Motor neuron (in vitro differentiated cells): ENCODE data around the gene HSPD1. TPM values are rescaled to one million over a fixed set of nuclear protein-coding genes. Genes with fewer than 3 reads are reported as not detected.
"Not testable (repeated sequence)": the region's sequence is repeated elsewhere in the genome, so short reads cannot be mapped to it uniquely, and the experiment has no call there.

Experiments used
- ATAC-seq, 8 experiments: fragments of 200-7000 bp; cut with Tn5 transposase; replicated peaks in 6 of 8; 2 replicates each; pipeline ENCODE4 v1.8.0; 2021; ENCODE audit warnings: mild to moderate bottlenecking in 8 of 8, moderate library complexity in 8 of 8
- H3K27ac ChIP-seq, 2 donors: fragments of 250-450 bp; sonication (Bioruptor Pico); 2 replicates each; pipeline ENCODE4 v1.9.0; 2021; ENCODE audit warnings: antibody characterized with exemption in 2 of 2, mild to moderate bottlenecking in 2 of 2, moderate library complexity in 1 of 2
- H3K4me1 ChIP-seq, 2 donors: fragments of 250-450 bp; sonication (Bioruptor Pico); replicated peaks in 1 of 2; 2 replicates each; pipeline ENCODE4 v1.6.1; 2021; ENCODE audit warnings: antibody characterized with exemption in 2 of 2, mild to moderate bottlenecking in 2 of 2, moderate library complexity in 1 of 2
- H3K4me3 ChIP-seq, 5 donors: fragments of 250-450 bp; sonication (Bioruptor Pico); 2 replicates each; pipeline ENCODE4 v1.9.0; 2021; ENCODE audit warnings: antibody characterized with exemption in 5 of 5, mild to moderate bottlenecking in 5 of 5, moderate library complexity in 4 of 5
- WGBS, 10 experiments: fragments of 450-650 bp; shearing (Covaris generic); methylation state at CpG; one replicate each; pipeline ENCODE4 v1.0.0; 2022; 5-methylcytosine and 5-hydroxymethylcytosine counted together
- in situ Hi-C, 9 experiments: fragments of 400-800 bp; cut with MboI; loops; one replicate each; pipeline ENCODE4 v1.15.0; 2021; ENCODE audit warnings: low sequenced_read_pairs in 9 of 9, low pct_unique_long_range_greater_than_20kb in 2 of 9; ENCODE audit not compliant: unreplicated experiment in 9 of 9
- total RNA-seq, 8 experiments: library from RNA; unstranded; fragments of 300-600 nt; gene quantifications; 2 replicates each; pipeline versions ENCODE4 v1.2.3 to v1.2.4, GENCODE V29; 2022

Gene HSPD1
- total RNA-seq, 8 experiments from 2014 or later = 268 to 960 (median 288) TPM

DNA sequence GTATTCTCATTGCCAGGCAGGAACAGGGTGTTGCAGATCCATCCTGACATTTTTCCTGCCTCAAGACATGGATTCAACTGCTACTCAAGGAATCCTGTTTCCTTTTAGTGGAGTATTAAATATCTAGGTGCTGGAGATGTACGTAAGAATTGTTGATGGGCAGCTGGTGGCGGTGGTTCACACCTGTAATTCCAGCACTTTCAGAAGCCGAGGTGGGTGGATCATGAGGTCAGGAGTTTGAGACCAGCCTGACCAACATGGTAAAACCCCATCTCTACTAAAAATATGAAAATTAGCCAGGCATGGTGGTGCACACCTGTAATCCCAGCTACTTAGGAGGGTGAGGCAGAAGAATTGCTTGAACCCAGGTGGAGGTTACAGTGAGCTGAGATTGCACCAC lies 15.4 kb downstream of the HSPD1 start:
- in situ Hi-C loops, H3K4me3 ChIP-seq, H3K4me1 ChIP-seq, ATAC-seq, H3K27ac ChIP-seq: not testable (repeated sequence)
- WGBS, 10 experiments = 80 to 100% (median 100%) methylated on average over 1 to 2 of the region's 3 CpGs; no CpG with 5 or more reads in 4 of the 10 experiments

DNA sequence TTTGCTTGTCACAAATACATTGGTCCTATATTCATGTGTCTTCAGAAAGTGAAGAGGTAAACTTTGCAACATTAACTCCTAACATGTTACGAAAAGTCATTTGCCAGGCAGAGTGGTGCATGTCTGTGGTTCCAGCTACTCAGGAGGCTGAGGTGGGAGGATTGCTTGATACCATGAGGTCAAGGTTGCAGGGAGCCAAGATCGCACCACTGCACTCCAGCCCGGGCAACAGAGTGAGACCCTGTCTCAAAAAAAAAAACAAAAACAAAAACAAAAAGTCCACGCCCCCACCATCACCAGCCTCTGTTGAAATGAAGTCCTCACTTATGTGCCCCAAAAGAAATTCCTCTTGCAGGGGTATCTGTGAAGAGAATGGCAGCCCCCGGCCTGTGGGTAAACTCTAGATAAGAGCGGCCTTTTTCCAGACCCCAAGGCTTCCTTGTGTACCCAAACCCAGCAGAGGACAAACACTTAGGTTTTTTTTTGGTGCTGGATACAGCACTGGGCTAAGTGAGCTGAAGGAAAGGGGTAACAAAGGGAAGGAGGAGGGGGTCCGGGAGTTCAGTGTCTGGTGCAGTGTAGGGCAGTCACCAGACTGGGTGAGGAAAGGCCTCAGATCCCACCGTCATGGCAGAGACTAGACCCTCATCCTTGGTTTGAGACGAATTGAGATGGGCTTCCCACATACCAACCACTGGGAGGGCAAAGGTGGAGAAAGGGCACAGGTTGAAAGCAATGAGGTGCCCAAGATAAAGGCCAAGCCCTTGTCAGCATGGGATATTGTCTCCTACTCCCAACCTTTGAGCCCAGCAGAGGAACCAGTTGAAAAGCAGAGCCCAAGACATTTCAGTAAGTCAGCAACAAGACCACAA lies 19.2 kb downstream of the HSPD1 start:
- peak in 6 of 8 experiments; percentile 7 to 39 (median 19) for ATAC-seq
- no peak overlapping the region for H3K4me3 ChIP-seq
- in situ Hi-C loops = no loop called here
- no peaks in the 10 kb centered on the region for H3K4me1 ChIP-seq
- WGBS, 10 experiments = 79 to 100% (median 87%) methylated on average over 1 to 6 of the region's 9 CpGs; no CpG with 5 or more reads in 1 of the 10 experiments
- H3K27ac ChIP-seq = no peak overlapping the region

DNA sequence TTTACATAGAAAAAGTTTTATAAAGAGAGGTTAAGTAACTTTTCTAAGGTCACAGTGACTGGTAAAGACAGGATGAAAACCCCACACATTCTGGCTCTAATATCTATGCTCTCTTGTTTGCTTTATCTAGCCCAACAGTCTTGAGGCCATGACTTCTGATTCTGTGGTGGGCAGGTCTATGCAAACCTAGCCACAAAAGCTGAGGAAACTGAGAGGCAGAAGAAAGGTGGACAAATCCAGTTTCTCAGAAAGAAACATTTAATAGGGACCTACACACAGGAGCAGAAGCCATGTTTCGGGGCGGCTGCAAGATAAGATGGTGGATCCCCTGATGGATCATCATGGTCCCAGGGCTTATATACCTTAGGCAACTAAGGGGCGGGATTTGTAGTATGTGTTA lies 21.8 kb downstream of the HSPD1 start:
- Histone ChIP-seq H3K27ac (no peak overlapping the region), H3K4me1 (no peaks in the 10 kb centered on the region), H3K4me3 (no peak overlapping the region)
- 83 to 100% (median 100%) methylated on average over 1 to 3 of the region's 3 CpGs; no CpG with 5 or more reads in 3 of the 10 experiments for WGBS, 10 experiments
- in situ Hi-C loops = no loop called here
- ATAC-seq = no peak

DNA sequence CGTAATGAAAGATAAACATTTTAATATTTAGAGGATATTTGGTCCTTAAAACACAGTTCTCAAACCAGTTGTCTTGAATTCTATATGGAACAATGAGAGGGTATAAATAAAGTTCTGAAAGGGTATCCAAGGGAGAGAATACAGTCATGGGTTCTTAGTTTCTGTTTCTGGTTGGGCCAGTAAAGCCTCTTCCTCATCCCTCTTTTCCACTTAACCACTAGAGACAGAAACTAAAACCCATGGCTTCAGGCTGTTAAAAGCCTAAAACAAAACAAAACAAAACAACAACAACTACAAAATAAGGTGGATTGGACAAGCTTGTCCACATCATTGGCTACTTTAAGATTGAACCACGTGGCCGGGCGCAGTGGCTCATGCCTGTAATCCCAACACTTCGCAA lies 27.5 kb downstream of the HSPD1 start:
- H3K4me1 ChIP-seq = no peaks in the 10 kb centered on the region
- no peak overlapping the region for H3K4me3 ChIP-seq
- WGBS, 10 experiments = 89 to 100% (median 100%) methylated on average over 1 to 5 of the region's 5 CpGs; no CpG with 5 or more reads in 1 of the 10 experiments
- ATAC-seq = no peak
- no peak overlapping the region for H3K27ac ChIP-seq
- in situ Hi-C loops = no loop called here

DNA sequence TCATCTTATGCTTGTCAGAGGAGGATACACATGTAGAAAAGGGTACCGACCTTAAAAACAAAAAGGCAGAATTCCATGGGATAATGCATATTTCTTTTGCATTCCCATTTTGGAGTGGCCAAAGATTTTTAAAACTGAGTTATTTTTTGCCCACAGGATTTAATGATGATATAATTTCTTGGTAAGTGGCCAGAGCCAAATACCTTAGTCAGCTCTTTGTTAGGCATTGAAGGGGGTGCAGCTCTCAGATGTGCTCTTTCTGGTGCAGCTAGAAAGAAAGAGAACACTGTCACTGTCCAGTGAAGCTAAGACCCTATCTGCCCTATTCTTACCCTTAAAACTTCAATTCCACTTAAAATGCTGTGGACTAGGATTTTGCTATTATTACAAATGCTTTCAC lies 35.5 kb downstream of the HSPD1 start:
- no peak for ATAC-seq
- Histone ChIP-seq H3K27ac (no peak overlapping the region), H3K4me3 (no peak overlapping the region), H3K4me1 (no peaks in the 10 kb centered on the region)
- 100% methylated on average over 1 of the region's 1 CpG; no CpG with 5 or more reads in 9 of the 10 experiments for WGBS, 10 experiments
- in situ Hi-C loops = no loop called here

DNA sequence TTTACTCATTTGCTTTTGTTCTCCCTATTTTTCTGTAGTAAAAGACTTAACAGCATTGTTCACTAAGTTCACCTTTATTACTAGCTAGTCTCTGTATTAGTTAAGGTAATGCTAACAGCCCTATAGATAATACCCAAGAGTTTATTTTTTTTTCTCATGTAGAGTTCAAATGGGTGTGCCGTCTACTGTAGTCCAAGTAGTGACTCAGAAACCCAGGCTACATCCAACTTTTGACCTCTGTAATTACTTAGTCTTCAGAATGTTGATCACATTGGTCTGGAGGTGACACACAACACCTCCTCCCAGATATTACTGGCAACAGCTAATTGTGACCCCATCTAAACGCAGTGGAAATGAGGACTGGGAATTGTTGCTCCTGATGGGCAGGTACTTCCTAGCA lies 38.6 kb downstream of the HSPD1 start:
- in situ Hi-C loops = no loop called here
- no peak overlapping the region for H3K27ac ChIP-seq
- ATAC-seq = peak in 3 of 8 experiments; percentile 19 to 88 (median 82)
- no peaks in the 10 kb centered on the region for H3K4me1 ChIP-seq
- WGBS, 10 experiments = 0 to 100% (median 21%) methylated on average over 1 to 2 of the region's 2 CpGs; no CpG with 5 or more reads in 3 of the 10 experiments
- no peak overlapping the region for H3K4me3 ChIP-seq

DNA sequence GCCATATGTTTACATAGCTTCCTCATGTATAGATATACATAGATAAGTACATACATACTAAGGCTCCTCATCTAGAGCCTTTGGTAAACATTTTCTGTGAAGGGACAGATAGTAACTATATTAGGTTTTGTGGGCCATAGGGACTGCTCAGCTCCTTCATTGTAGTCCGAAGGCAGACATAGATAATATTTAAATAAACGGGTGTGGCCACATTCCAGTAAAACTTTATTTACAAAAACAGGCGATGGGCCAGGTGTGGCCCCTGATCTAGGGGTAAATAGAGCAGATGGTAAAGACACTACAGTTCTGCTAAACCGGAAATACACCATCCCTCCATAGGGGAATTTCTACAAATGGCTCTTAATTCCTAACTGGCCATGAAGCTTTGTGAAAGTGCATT lies 39.0 kb downstream of the HSPD1 start:
- in situ Hi-C loops = no loop called here
- ATAC-seq = peak in 3 of 8 experiments; percentile 2 to 30 (median 9)
- 0 to 100% (median 91%) methylated on average over 1 to 4 of the region's 4 CpGs for WGBS, 10 experiments

DNA sequence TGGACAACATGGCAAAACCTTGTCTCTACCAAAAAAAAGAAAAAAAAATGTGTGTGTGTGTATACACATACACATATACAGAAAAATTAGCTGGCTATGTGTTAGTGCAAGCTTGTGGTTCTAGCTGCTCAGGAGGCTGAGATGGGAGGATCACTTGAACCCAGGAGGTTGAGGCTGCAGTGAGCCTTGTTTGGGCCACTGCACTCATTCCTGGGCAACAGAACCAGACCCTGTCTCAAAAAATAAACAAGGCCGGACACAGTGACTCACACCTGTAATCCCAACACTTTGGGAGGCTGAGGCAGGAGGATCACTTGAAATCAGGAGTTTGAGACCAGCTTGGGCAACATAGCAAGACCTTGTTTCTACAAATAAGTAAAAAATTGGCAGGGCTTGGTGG lies 44.2 kb downstream of the HSPD1 start:
- ATAC-seq = no peak
- Histone ChIP-seq H3K4me1 (peaks cover 0 to 9% of the 10 kb centered on the region in 2 donors), H3K27ac (no peak overlapping the region), H3K4me3 (no peak overlapping the region)
- WGBS, 10 experiments = 86 to 100% methylated on average over 1 of the region's 1 CpG; no CpG with 5 or more reads in 8 of the 10 experiments
- in situ Hi-C loops = no loop called here

More for the DNA sequence above, 39.0 kb downstream of the HSPD1 start:
- no peak overlapping the region for H3K27ac ChIP-seq
- H3K4me3 ChIP-seq = no peak overlapping the region
- no peaks in the 10 kb centered on the region for H3K4me1 ChIP-seq

DNA sequence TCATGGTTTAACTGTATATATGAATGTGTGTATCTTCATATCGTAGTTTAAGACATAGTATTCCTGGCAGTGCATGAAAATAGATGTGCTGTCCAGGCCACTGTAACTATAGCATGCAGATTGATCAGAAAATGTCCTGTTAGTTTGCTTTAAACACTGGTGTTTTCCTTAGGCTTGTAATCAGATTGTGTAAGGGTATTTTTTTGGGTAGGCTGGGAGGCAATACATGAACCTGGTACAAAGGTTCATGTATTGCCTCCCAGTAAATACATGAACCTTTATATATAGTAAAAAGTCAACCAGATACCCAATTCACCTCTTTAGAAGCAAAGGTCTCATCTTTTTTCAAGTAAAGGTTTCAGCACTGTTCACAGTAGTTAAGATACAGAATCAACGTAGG lies 44.7 kb downstream of the HSPD1 start:
- in situ Hi-C loops = no loop called here
- no peak for ATAC-seq
- 67 to 100% (median 100%) methylated on average over 1 to 2 of the region's 2 CpGs; no CpG with 5 or more reads in 6 of the 10 experiments for WGBS, 10 experiments
- no peak overlapping the region for H3K27ac ChIP-seq
- peaks cover 0 to 9% of the 10 kb centered on the region in 2 donors for H3K4me1 ChIP-seq
- H3K4me3 ChIP-seq = peak overlapping the region in 4 of 5 donors; percentile 59 to 91 (median 83)

DNA sequence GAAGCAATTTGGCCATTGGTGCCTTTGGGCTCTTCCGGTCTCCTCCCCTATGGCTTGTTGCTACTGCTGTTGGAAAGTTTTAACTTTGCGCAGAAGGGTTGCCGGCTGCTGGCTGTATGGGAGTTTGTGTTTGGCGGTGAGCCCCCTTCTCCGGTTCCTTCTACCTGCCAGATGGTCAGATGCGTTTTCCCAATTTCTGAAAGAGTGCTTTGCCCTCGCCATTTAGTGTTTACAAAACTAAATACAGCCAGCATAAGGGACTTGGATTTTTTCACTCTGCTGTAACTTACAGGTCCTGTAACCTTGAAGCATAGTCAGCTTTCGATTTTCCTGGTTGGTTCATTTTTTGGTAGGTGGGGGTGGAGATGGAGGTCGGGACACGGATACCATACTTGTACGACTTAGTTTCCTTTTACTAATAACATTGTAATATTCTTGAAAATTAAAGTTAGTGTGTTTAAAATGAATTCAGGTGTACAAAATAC lies 45.7 kb downstream of the HSPD1 start:
- WGBS, 10 experiments = 0 to 20% (median 2%) methylated on average over 2 to 11 of the region's 11 CpGs; no CpG with 5 or more reads in 1 of the 10 experiments
- H3K4me3 ChIP-seq = peak overlapping the region; percentile 59 to 91 (median 80)
- peaks cover 0 to 9% of the 10 kb centered on the region in 2 donors for H3K4me1 ChIP-seq
- peak overlapping the region; percentile 89 to 92 for H3K27ac ChIP-seq
- in situ Hi-C loops = no loop called here
- peak in 1 of 8 experiments; percentile 59 for ATAC-seq

DNA sequence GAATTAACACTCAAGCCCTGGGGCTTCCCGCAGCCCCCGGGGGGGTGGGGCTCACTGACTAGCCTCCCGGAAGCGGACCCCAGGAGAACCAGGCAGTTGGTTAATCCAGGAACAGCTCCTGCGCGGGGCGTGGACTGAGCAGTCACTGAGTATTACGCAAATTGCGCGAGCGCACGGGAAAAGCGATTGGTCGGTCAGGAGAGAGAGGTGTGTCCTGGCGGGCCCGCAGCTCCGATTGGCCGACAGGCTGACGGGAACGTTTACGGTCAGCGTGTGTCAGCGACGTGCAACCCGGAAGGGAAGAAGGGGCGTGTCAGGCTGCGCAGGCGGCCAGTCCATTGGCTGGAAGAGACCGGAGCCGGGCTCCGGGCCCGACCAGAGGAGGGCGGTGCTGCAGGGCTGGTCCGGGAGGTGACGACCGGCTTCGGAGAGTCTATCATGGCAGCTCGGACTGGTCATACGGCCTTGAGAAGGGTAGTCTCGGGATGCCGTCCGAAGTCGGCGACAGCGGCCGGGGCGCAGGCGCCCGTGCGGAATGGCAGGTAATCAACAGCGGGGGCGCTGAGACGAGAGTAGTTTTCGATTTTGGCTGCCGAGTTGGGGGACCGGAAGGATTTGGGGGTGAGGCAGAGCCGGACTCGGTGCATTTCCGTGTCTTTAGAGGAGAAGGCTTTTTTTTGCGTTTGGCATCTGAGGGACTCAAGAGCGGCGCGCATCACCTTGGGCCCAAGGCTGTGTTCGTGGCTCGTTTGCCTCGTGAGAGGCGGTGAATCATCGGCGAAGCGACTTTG lies 46.3 kb downstream of the HSPD1 start, which contains the start of gene COQ10B:
TSS of gene COQ10B (plus strand) at position 430 of the 791 bp plus-strand sequence. CDS start at position 439, 9 bp downstream.
- H3K27ac ChIP-seq = peak within 1 kb of the TSS; percentile 89 to 92
- peak within 1 kb of the TSS; percentile 59 to 91 (median 80) for H3K4me3 ChIP-seq
- WGBS, 10 experiments = 0 to 1% (median 0%) methylated on average over 1 to 18 of the region's 70 CpGs; no CpG with 5 or more reads in 3 of the 10 experiments
- in situ Hi-C loops = no loop called here
- H3K4me1 ChIP-seq = peaks cover 0 to 9% of the 10 kb centered on the region in 2 donors
- peak; percentile 78 to 94 (median 92) for ATAC-seq

DNA sequence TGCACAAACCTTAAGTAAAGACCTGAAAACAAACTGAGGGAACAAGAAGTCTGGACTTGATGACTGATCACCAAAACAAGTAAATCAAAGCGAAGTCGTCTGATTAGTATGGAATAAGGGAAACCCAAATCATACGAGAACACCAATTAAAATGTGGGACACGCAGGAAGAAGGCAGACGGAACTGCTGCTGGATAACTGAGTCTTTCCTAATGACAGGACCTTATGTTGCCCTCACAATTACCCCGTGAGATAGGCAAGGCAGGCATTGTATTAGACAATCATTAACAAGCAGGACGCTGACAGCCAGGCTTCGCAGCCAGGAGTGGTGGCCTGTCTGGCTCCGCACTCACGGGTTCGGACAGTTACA lies 46.9 kb downstream of the HSPD1 start:
- in situ Hi-C loops = no loop called here
- H3K27ac ChIP-seq = peak overlapping the region; percentile 53 to 75
- 0 to 29% (median 3%) methylated on average over 1 to 10 of the region's 11 CpGs; no CpG with 5 or more reads in 1 of the 10 experiments for WGBS, 10 experiments
- peaks cover 0 to 9% of the 10 kb centered on the region in 2 donors for H3K4me1 ChIP-seq
- ATAC-seq = no peak
- H3K4me3 ChIP-seq = peak overlapping the region; percentile 36 to 91 (median 47)
